Muscle layer of colon (tissue), 2 donors: ENCODE results near the gene SMYD2.

Experiments used
- H3K27ac ChIP-seq: one replicate; pipeline ENCODE4 v1.7.0; 2013; ENCODE audit warnings: low read depth, mild to moderate bottlenecking, low read length, moderate library complexity
- H3K27me3 ChIP-seq, 2 donors: one replicate each; pipeline ENCODE4 v1.7.0; 2013; ENCODE audit warnings: low read length in 2 of 2, mild to moderate bottlenecking in 2 of 2; ENCODE audit not compliant: insufficient read depth in 2 of 2, control insufficient read depth in 1 of 2
- H3K36me3 ChIP-seq: one replicate; pipeline ENCODE4 v1.7.0; 2013; ENCODE audit warnings: mild to moderate bottlenecking, low read length; ENCODE audit not compliant: insufficient read depth
- H3K4me1 ChIP-seq: one replicate; pipeline ENCODE4 v1.7.0; 2013; ENCODE audit warnings: mild to moderate bottlenecking, low read length; ENCODE audit not compliant: insufficient read depth
- H3K4me3 ChIP-seq, 2 donors: one replicate each; pipeline ENCODE4 v1.7.0; 2013; ENCODE audit warnings: low read length in 2 of 2, low read depth in 1 of 2, mild to moderate bottlenecking in 1 of 2, moderate library complexity in 1 of 2
- H3K9ac ChIP-seq: one replicate; pipeline ENCODE4 v1.7.0; 2013; ENCODE audit warnings: low read length
- H3K9me3 ChIP-seq: one replicate; pipeline ENCODE4 v1.7.0; 2013; ENCODE audit warnings: mild to moderate bottlenecking, low read length
- donor health status: abdominal sarcoma.
- donor health status: Adenocarcinoma of cecum.

Gene SMYD2

DNA sequence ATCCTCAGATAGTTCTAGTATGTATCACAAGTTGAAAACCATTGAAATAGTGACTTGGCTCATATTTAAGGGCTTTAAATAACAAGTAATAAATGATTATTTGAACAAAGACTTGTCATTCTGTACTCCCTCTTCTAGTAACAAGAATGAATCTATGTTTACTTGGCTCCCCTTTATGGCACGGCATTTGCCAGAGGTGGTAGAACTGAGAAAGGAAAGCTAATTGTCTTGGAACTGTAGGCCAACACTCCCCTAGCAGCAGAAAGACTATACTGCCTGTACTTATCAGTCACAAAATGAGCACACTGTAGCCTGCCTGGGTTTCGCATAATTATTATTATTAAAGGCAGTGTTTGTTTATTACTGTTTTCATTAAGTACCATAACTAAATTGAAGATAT, 29.6 kb upstream of the SMYD2 start:
- H3K27ac ChIP-seq, result no peak overlapping the region
- no peaks in the 10 kb centered on the region for H3K4me1 ChIP-seq
- H3K9ac ChIP-seq, result no peak overlapping the region
- H3K27me3 ChIP-seq, result no peaks in the 10 kb centered on the region
- H3K9me3 ChIP-seq, result peaks cover 3% of the 10 kb centered on the region
- no peaks in the 10 kb centered on the region for H3K36me3 ChIP-seq
- H3K4me3 ChIP-seq, result no peak overlapping the region

DNA sequence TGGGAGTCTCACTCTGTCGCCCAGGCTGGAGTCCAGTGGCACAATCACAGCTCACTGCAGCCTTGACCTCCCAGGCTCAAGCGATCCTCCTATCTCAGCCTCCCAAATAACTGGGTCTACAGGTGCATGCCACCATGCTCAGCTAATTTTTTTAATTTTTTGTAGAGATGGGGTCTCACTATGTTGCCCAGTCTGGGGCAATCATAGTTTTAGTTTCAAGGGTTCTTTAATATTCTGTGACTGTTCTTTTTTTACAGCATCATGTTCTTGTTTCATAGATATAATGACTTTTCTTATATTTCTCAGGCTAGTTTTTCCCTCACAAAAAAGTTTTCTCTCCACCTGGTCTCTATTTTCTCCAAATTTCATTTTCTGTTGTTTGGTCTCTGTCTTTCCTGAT, 25.4 kb upstream of the SMYD2 start:
- no peak overlapping the region for H3K9ac ChIP-seq
- no peaks in the 10 kb centered on the region for H3K27me3 ChIP-seq
- no peak overlapping the region for H3K27ac ChIP-seq
- H3K36me3 ChIP-seq, result no peaks in the 10 kb centered on the region
- H3K4me3 ChIP-seq, result no peak overlapping the region
- H3K4me1 ChIP-seq, result no peaks in the 10 kb centered on the region
- H3K9me3 ChIP-seq, result peaks cover 3% of the 10 kb centered on the region

DNA sequence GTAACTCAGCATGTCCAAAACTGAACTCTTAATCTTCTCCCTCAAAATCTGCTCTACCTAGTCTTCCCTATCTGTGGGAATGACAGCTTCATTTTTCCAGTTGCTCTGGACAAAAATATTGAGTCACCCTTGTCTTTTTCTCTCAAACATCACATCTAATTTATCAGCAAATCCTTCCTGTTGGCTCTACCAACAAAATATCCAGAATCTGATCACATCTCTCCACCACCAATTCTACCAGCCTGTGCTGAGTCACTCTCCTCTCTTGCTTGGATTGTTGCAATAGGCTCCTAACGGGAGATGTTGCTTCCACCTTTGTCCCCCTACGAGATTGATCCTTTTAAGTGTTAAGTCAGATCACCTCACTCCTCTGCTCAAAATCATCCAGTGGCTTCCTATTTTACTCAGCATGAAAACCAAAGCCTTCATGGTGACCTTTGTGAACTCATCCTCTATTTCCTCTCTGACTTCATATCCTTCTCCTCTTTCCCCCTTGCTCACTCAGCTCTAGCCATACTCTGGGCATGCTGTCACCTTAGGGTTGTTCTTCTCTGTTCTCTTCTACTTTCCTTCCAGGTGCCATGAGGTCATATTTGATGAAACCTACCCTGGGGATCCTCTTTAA, 21.5 kb upstream of the SMYD2 start:
- Histone ChIP-seq H3K27ac (no peak overlapping the region), H3K4me1 (no peaks in the 10 kb centered on the region), H3K4me3 (no peak overlapping the region), H3K27me3 (peaks cover 9% of the 10 kb centered on the region in 2 donors), H3K36me3 (no peaks in the 10 kb centered on the region), H3K9me3 (peaks cover 3% of the 10 kb centered on the region), H3K9ac (no peak overlapping the region)

DNA sequence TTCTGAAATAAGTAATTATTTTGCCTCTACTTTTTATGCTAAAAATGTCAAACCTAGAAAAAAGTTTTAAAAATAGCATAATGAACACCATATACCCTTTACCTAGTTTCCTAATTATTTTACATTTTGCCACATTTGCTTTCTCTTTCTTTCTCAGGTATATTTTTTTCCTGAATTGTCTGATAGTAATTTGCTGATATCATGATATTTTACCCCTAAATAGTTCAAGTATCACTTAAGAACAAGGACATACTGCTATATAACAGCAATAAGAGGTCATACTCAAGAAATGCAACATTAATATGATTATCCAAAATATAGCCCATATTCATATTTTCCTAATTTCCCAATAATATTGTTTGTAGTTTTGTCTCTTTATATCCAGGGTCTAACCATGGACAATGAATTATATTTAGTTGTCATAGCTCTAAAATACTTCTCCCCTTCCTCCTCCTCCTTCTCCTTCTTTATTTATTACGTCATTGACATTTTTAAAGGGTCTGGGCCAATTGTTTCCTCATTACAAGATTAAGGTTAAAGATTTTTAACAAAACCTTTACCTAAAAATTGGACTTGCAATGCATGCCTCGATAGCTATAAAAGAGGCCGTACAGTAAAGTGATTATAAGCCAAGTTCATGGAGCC, 20.3 kb upstream of the SMYD2 start:
- no peak overlapping the region for H3K27ac ChIP-seq
- peaks cover 9% of the 10 kb centered on the region in 2 donors for H3K27me3 ChIP-seq
- H3K9me3 ChIP-seq, result no peaks in the 10 kb centered on the region

GRCh38 chr1:214261206-214262123, 19.5 kb upstream of the SMYD2 start:
- H3K36me3 ChIP-seq, result no peaks in the 10 kb centered on the region
- H3K4me3 ChIP-seq, result no peak overlapping the region
- no peak overlapping the region for H3K9ac ChIP-seq
- H3K27ac ChIP-seq, result no peak overlapping the region
- no peaks in the 10 kb centered on the region for H3K4me1 ChIP-seq
- peaks cover 9 to 13% of the 10 kb centered on the region in 2 donors for H3K27me3 ChIP-seq
- no peaks in the 10 kb centered on the region for H3K9me3 ChIP-seq

More for the DNA sequence above, 20.3 kb upstream of the SMYD2 start:
- Histone ChIP-seq H3K4me1 (no peaks in the 10 kb centered on the region), H3K4me3 (no peak overlapping the region), H3K36me3 (no peaks in the 10 kb centered on the region), H3K9ac (no peak overlapping the region)

- Histone ChIP-seq H3K27me3 (peaks cover 15 to 26% of the 10 kb centered on the region in 2 donors), H3K27ac (no peak overlapping the region), H3K36me3 (no peaks in the 10 kb centered on the region), H3K4me1 (no peaks in the 10 kb centered on the region), H3K9ac (no peak overlapping the region), H3K4me3 (no peak overlapping the region), H3K9me3 (no peaks in the 10 kb centered on the region)
These were observed 16.8 kb upstream of the SMYD2 start for GRCh38 chr1:214264196-214264595.

- H3K27me3 ChIP-seq, result peaks cover 15 to 26% of the 10 kb centered on the region in 2 donors
These were observed 16.0 kb upstream of the SMYD2 start for GRCh38 chr1:214264976-214265375.

DNA sequence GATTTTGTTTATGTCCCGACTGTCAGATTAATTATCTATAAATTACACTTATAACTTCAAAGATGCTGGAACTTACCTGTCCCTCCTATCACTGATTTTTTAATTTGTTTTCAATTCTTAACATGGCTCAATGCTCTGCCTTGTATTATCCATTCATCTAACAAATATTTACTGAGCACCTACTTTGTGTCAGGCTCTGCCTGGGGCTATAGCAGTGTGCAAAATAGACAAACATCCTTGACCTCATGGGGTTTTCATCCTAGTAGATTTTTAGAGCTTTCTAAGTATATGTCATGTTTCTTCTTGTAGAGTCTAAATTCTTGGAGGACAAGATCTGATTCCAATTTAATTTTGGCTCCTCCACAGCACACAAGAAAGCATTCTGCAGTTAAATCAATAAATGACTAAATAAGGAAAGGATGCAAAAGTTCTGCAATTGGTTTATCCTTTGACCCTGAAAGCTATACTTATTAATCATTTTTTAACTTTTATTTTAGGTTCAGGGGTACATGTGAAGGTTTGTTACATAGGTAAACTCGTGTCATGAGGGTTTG, 10.8 kb upstream of the SMYD2 start:
- no peak overlapping the region for H3K27ac ChIP-seq
- H3K27me3 ChIP-seq, result peaks cover 13 to 35% of the 10 kb centered on the region in 2 donors
- no peaks in the 10 kb centered on the region for H3K36me3 ChIP-seq
- no peaks in the 10 kb centered on the region for H3K9me3 ChIP-seq
- no peak overlapping the region for H3K9ac ChIP-seq
- H3K4me1 ChIP-seq, result no peaks in the 10 kb centered on the region
- no peak overlapping the region for H3K4me3 ChIP-seq

More at GRCh38 chr1:214264976-214265375, 16.0 kb upstream of the SMYD2 start:
- Histone ChIP-seq H3K9ac (no peak overlapping the region), H3K36me3 (no peaks in the 10 kb centered on the region), H3K9me3 (no peaks in the 10 kb centered on the region), H3K27ac (no peak overlapping the region), H3K4me3 (no peak overlapping the region), H3K4me1 (no peaks in the 10 kb centered on the region)

DNA sequence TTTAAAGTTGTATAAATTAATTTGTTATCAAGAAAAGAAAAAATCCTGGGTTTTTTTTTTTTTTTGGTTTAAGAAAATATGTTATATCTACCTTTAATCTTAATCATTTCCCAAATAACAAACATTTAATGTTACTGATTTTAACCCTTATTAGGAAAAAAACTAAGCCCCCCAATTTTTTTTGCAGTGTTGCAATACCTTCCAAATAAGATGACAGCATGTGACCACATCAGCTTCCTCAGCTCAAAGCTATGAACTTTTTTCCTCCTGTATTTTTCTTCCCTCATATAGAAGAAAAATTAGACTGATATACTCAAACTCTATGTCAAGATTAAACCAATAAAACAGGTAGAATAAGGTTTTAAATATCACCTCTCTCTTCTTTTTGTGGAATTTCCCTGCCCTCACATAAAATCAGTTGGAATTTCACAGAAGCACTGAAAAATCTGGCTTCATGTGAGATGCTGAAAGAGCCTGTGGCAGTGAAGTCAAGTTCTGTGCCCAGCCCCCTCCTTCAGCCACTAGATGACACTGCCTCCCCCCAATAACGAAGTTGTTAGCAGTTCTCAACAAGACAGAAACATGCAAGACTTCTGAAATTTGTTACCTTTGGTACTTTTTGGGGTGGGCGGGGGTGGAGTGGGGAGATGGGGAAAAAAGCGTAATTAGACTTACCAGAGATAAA, 9.6 kb upstream of the SMYD2 start:
- Histone ChIP-seq H3K27me3 (peaks cover 13 to 31% of the 10 kb centered on the region in 2 donors), H3K27ac (no peak overlapping the region)

DNA sequence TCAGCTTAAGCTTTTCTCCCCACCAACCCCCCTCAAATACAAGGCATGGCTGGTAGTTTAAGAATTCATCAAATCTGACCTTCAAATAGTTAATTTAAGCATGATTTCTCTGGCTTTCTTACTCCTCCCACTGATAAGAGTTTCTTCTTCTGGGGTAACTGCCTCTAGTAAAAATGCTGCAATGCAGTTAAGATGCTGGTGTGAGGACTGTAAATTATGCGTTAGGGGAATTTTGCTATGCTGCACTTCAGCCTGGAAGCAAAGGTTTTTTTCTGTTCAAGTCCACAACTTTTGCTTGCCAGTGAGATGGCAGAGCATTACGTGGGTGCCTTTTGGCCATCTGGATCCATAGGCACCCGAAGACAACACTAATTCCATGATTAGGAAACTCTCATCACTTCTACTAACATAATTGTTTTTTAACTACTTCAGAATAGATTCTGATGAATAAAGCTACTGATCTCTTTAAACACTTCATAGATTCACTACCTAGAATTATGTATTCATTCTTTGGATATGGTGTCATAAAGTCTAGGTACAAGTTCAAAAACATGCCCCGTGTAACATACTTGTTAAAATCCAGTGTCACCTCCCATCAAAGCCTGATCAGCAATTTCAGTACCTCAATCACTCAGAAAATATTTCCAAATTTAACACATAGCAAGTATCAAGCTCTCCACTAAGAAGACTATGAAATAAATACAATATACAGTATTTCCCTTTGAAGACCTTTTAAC, 8.8 kb upstream of the SMYD2 start:
- H3K4me3 ChIP-seq, result no peak overlapping the region
- no peak overlapping the region for H3K9ac ChIP-seq
- H3K4me1 ChIP-seq, result no peaks in the 10 kb centered on the region
- no peaks in the 10 kb centered on the region for H3K9me3 ChIP-seq
- H3K27ac ChIP-seq, result no peak overlapping the region
- H3K27me3 ChIP-seq, result peaks cover 13 to 28% of the 10 kb centered on the region in 2 donors
- no peaks in the 10 kb centered on the region for H3K36me3 ChIP-seq

More for the DNA sequence above, 9.6 kb upstream of the SMYD2 start:
- H3K36me3 ChIP-seq, result no peaks in the 10 kb centered on the region
- H3K4me1 ChIP-seq, result no peaks in the 10 kb centered on the region
- H3K9ac ChIP-seq, result no peak overlapping the region
- no peak overlapping the region for H3K4me3 ChIP-seq
- H3K9me3 ChIP-seq, result no peaks in the 10 kb centered on the region
